H1 (cell line): Measurements from ENCODE around the gene CEBPA. TPM values are rescaled to one million over a fixed set of nuclear protein-coding genes. Genes with fewer than 3 reads are reported as not detected.

Experiments
- CTCF ChIA-PET: fragments of 300-600 bp; sonication (Branson Sonifier 250); formaldehyde crosslinking; loops from one replicate; lab custom pipeline; 2021; ENCODE audit not compliant: partially characterized antibody; lab: Charles Lee
- POLR2A ChIA-PET: fragments of 300-600 bp; sonication (Branson Sonifier 250); formaldehyde crosslinking; loops from one replicate; lab custom pipeline; 2021; ENCODE audit warnings: inconsistent platforms; ENCODE audit not compliant: partially characterized antibody; lab: Charles Lee
- DNase-seq, 2 experiments: peaks; one replicate each; pipeline versions ENCODE4 v3.0.0 to v3.0.0-alpha.2; 2010 to 2022; ENCODE audit warnings: low spot score in 2 of 2, low read depth in 1 of 2, mixed read lengths in 1 of 2
- FAIRE-seq: peaks from 2 replicates; lab custom pipeline; 2011; peaks lifted over from hg19 to GRCh38; lab: Jason Lieb, UNC
- H2AFZ ChIP-seq: 2 replicates; pipeline ENCODE4 v1.8.1; 2012; ENCODE audit warnings: low read length, inconsistent platforms
- H2AK5ac ChIP-seq: 2 replicates; pipeline ENCODE4 v1.6.1; 2013; ENCODE audit warnings: low read depth, low read length
- H2BK120ac ChIP-seq: replicated peaks from 2 replicates; pipeline ENCODE3; 2013; ENCODE audit warnings: low read depth, low read length, inconsistent platforms
- H2BK12ac ChIP-seq: 2 replicates; pipeline ENCODE4 v1.6.1; 2013; ENCODE audit warnings: low read depth, low read length
- H2BK15ac ChIP-seq: 2 replicates; pipeline ENCODE4 v1.6.1; 2013; ENCODE audit warnings: low read length
- H2BK20ac ChIP-seq: 2 replicates; pipeline ENCODE4 v1.6.1; 2013; ENCODE audit warnings: low read length
- H2BK5ac ChIP-seq: 2 replicates; pipeline ENCODE4 v1.6.1; 2013; ENCODE audit warnings: low read depth, low read length
- H3K14ac ChIP-seq: 2 replicates; pipeline ENCODE4 v1.6.1; 2013; ENCODE audit warnings: inconsistent platforms; ENCODE audit not compliant: insufficient read length
- H3K18ac ChIP-seq: 2 replicates; pipeline ENCODE4 v1.6.1; 2013; ENCODE audit warnings: low read length; ENCODE audit errors: extremely low read depth
- H3K23ac ChIP-seq: 2 replicates; pipeline ENCODE4 v1.6.1; 2013; ENCODE audit warnings: inconsistent platforms; ENCODE audit not compliant: insufficient read length
- H3K23me2 ChIP-seq: 2 replicates; pipeline ENCODE4 v1.6.1; 2013; ENCODE audit warnings: low read depth, low read length
- H3K27ac ChIP-seq: 2 replicates; pipeline ENCODE4 v1.6.1; 2011; ENCODE audit warnings: low read depth, low read length, inconsistent platforms
- H3K27me3 ChIP-seq, 4 experiments: replicated peaks in 1 of 4; 1 replicate in 1 of 4; 2 replicates in 3 of 4; pipeline versions ENCODE4 v1.6.1 to v1.8.1; 2011 to 2013; ENCODE audit warnings: low read length in 3 of 4, mild to moderate bottlenecking in 3 of 4, inconsistent platforms in 2 of 4, mixed read lengths in 2 of 4, moderate library complexity in 1 of 4; ENCODE audit not compliant: control insufficient read depth in 3 of 4, insufficient read depth in 3 of 4; ENCODE audit errors: extremely low read depth in 1 of 4
- H3K36me3 ChIP-seq, 4 experiments: 2 replicates each; pipeline versions ENCODE4 v1.6.1 to v1.8.1; 2011 to 2013; ENCODE audit warnings: mild to moderate bottlenecking in 4 of 4, low read length in 3 of 4, moderate library complexity in 2 of 4, control low read depth in 1 of 4, inconsistent platforms in 1 of 4; ENCODE audit not compliant: insufficient read depth in 4 of 4, control insufficient read depth in 2 of 4
- H3K4ac ChIP-seq: replicated peaks from 2 replicates; pipeline ENCODE3; 2013; ENCODE audit warnings: low read length, low read depth, mixed read lengths, inconsistent platforms; ENCODE audit not compliant: insufficient read length
- H3K4me1 ChIP-seq, 4 experiments: replicated peaks in 1 of 4; 1 replicate in 1 of 4; 2 replicates in 3 of 4; pipeline versions ENCODE4 v1.6.1 to v1.8.1; 2011 to 2013; ENCODE audit warnings: low read length in 3 of 4, inconsistent platforms in 2 of 4, mixed read lengths in 1 of 4; ENCODE audit not compliant: insufficient read depth in 4 of 4, control insufficient read depth in 3 of 4
- H3K4me2 ChIP-seq, 2 experiments: 2 replicates each; pipeline versions ENCODE4 v1.6.1 to v1.8.1; 2011 to 2013; ENCODE audit warnings: low read depth in 2 of 2, low read length in 2 of 2, control low read depth in 1 of 2, inconsistent platforms in 1 of 2, mild to moderate bottlenecking in 1 of 2; ENCODE audit not compliant: insufficient read depth in 1 of 2
- H3K4me3 ChIP-seq, 4 experiments: fragments of 200-600, 300-600 bp in 1 of 4; sonication (generic), shearing (Covaris generic), sonication (Bioruptor Twin) in 1 of 4; 2 replicates each; pipeline versions ENCODE4 v1.5.1 to v1.8.1; 2011 to 2016; ENCODE audit warnings: low read length in 4 of 4, low read depth in 3 of 4, control low read depth in 2 of 4, inconsistent platforms in 2 of 4, mild to moderate bottlenecking in 2 of 4, mixed read lengths in 1 of 4, moderate library complexity in 1 of 4; ENCODE audit not compliant: insufficient read depth in 2 of 4; ENCODE audit errors: extremely low read depth in 1 of 4
- H3K56ac ChIP-seq: replicated peaks from 2 replicates; pipeline ENCODE3; 2013; ENCODE audit warnings: low read depth, mild to moderate bottlenecking, mixed read lengths, low read length, inconsistent platforms; ENCODE audit not compliant: insufficient read length
- H3K79me1 ChIP-seq: 2 replicates; pipeline ENCODE4 v1.6.1; 2013; ENCODE audit warnings: low read depth, low read length, control low read depth
- H3K79me2 ChIP-seq, 2 experiments: 2 replicates each; pipeline versions ENCODE4 v1.6.1 to v1.8.1; 2012 to 2013; ENCODE audit warnings: low read length in 2 of 2, mild to moderate bottlenecking in 2 of 2, inconsistent platforms in 1 of 2; ENCODE audit not compliant: insufficient read depth in 2 of 2, control insufficient read depth in 1 of 2
- H3K9ac ChIP-seq, 4 experiments: replicated peaks in 1 of 4; 1 replicate in 1 of 4; 2 replicates in 3 of 4; pipeline versions ENCODE4 v1.6.1 to v1.8.1; 2011 to 2013; ENCODE audit warnings: low read depth in 3 of 4, low read length in 3 of 4, control low read depth in 2 of 4, mild to moderate bottlenecking in 2 of 4, moderate library complexity in 2 of 4, inconsistent platforms in 1 of 4; ENCODE audit errors: extremely low read depth in 1 of 4
- H3K9me3 ChIP-seq, 2 experiments: 2 replicates each; pipeline versions ENCODE4 v1.6.1 to v1.8.1; 2012 to 2013; ENCODE audit warnings: mild to moderate bottlenecking in 2 of 2, moderate library complexity in 2 of 2, control low read depth in 1 of 2, inconsistent platforms in 1 of 2, low read depth in 1 of 2, low read length in 1 of 2, mixed read lengths in 1 of 2; ENCODE audit not compliant: insufficient read depth in 2 of 2
- H4K20me1 ChIP-seq, 2 experiments: replicated peaks in 1 of 2; 2 replicates each; pipeline versions ENCODE3 to v1.8.1; 2011 to 2013; ENCODE audit warnings: inconsistent platforms in 2 of 2, low read length in 2 of 2, mild to moderate bottlenecking in 1 of 2; ENCODE audit not compliant: insufficient read depth in 2 of 2, control insufficient read depth in 1 of 2
- H4K5ac ChIP-seq: 2 replicates; pipeline ENCODE4 v1.6.1; 2013; ENCODE audit warnings: low read length, low read depth, mixed read lengths, inconsistent platforms; ENCODE audit not compliant: insufficient read length
- H4K8ac ChIP-seq: 2 replicates; pipeline ENCODE4 v1.8.0; 2013; ENCODE audit warnings: mild to moderate bottlenecking, moderate library complexity, low read length, inconsistent platforms; ENCODE audit not compliant: insufficient read depth; ENCODE audit errors: extremely low read depth
- H4K91ac ChIP-seq: replicated peaks from 2 replicates; pipeline ENCODE3; 2013; ENCODE audit warnings: low read length, mixed read lengths, inconsistent platforms; ENCODE audit not compliant: insufficient read length
- CEBPB ChIP-seq: IDR thresholded peaks from 2 replicates; pipeline ENCODE4 v1.6.1; 2012; ENCODE audit warnings: low read depth, low read length
- CHD1 ChIP-seq: IDR thresholded peaks from 2 replicates; pipeline ENCODE4 v1.6.1; 2012; ENCODE audit warnings: low read depth, low read length, improper control_type of control experiment
- KDM5A ChIP-seq: fragments of 200-600 bp; IDR thresholded peaks from 2 replicates; pipeline ENCODE4 v1.7.1; 2012; ENCODE audit warnings: mild to moderate bottlenecking, low read length, inconsistent platforms, mixed read lengths
- polyA plus RNA-seq, 7 experiments: library from polyadenylated mRNA; depleted of rRNA in 3 of 7; stranded (reverse) in 5 of 7; unstranded in 2 of 7; fragments of >200 nt in 5 of 7; fragments of 200-250 nt in 2 of 7; gene quantifications; 1 replicate in 5 of 7; 2 replicates in 1 of 7; 4 replicates in 1 of 7; pipeline versions ENCODE4 v1.2.1 to v1.2.3, GENCODE V29; 2011 to 2013; ENCODE audit warnings: missing spikeins in 2 of 7, mixed read lengths in 2 of 7
- total RNA-seq: library from RNA; stranded (reverse); fragmentation: NEBNext Ultra II Directional; extraction: Animal tissue kit (Norgen Biotek cat#: 25700); gene quantifications from 2 replicates; pipeline ENCODE4 v1.2.1, GENCODE V29; 2021

CEBPA gene
- total and polyA plus RNA-seq, 2 of the 8 experiments (the other 6 are each of a cell fraction or from before 2014, with no cell fraction given), result 2.0 to 2.7 TPM

DNA sequence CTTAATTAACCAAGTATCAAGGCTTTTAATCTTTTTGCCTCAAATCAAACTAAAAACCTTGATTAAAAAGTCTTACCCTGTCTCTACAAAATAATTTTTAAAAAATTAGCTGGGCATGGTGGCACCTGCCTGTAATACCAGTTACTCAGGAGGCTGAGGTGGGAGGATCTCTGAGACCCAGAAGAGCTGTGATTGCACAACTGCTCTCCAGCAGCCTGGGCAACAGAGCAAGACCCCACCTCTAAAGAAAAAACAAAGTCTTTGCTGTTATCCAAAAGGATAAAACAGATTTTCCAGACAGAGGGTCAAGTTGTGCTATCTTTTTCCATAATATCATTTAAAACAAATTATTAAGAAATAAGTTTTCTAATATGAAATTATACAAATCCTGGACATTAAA lies 44.3 kb upstream of the CEBPA start:
- H2BK12ac ChIP-seq, result no peak overlapping the region

More for the DNA sequence above, 44.3 kb upstream of the CEBPA start:
- Histone ChIP-seq H2BK20ac (no peak overlapping the region), H3K23me2 (no peaks in the 10 kb centered on the region; the same call in 1 of the 2 replicates), H4K20me1 (no peaks in the 10 kb centered on the region), H4K5ac (no peak overlapping the region), H4K8ac (no peak overlapping the region), H3K18ac (no peak overlapping the region), H2BK120ac (no peak overlapping the region), H3K27me3 (0 out of 7 replicates have a peak, but pooled peaks cover 0 to 3% (median 0%) of the 10 kb centered on the region in 4 experiments), H3K4ac (no peak overlapping the region), H3K23ac (no peak overlapping the region), H3K27ac (no peak overlapping the region), H3K4me1 (no peaks in the 10 kb centered on the region; a peak in 1 of 7 replicates), H3K9ac (no peak overlapping the region), H3K36me3 (no peaks in the 10 kb centered on the region), H2AK5ac (no peak overlapping the region), H3K56ac (no peak overlapping the region), H3K9me3 (no peaks in the 10 kb centered on the region), H3K4me2 (no peak overlapping the region), H2BK5ac (no peak overlapping the region), H2BK15ac (no peak overlapping the region), H3K79me2 (no peaks in the 10 kb centered on the region), H3K79me1 (no peaks in the 10 kb centered on the region), H3K4me3 (no peak overlapping the region), H3K14ac (no peak overlapping the region), H4K91ac (no peak overlapping the region), H2AFZ (no peak overlapping the region)
- TF ChIP-seq CHD1, result no peak
- no peak for TF ChIP-seq KDM5A
- peak; percentile 74 for TF ChIP-seq CEBPB
- ChIA-PET POLR2A (no interaction called here), CTCF (interaction anchor here (1.2 to 1.4 kb wide), 2 partner anchors 104 to 111 kb away, joined by 3 to 4 read pairs; no protein-coding TSS in a partner anchor)
- DNase-seq, result no peak
- FAIRE-seq, result no peak
